ENCODE data around the gene RBCK1.

The RBCK1 gene

GRCh38 chr20:407953-408842, at the start of gene RBCK1:
Gene RBCK1 (plus strand): TSS chr20:408299. CDS start chr20:408758, 459 bp downstream.
- no peaks in the 10 kb centered on the region for H3K27me3 ChIP-seq (ENCODE audit: control insufficient read depth, insufficient read depth, low read length)
- no peaks in the 10 kb centered on the region for H3K9me3 ChIP-seq (ENCODE audit: control insufficient read depth, low read depth, low read length)
- peak within 1 kb of the TSS; percentile 93 for H3K4me3 ChIP-seq (ENCODE audit: low read length)
- no peak within 1 kb of the TSS for H3K27ac ChIP-seq (ENCODE audit: low read length)
- peak within 1 kb of the TSS; percentile 83 for H3K9ac ChIP-seq (ENCODE audit: low read length)
- H3K4me1 ChIP-seq (ENCODE audit: control insufficient read depth, low read depth, low read length): peaks cover 13% of the 10 kb centered on the region
- H3K36me3 ChIP-seq (ENCODE audit: control insufficient read depth, low read depth, low read length): peaks cover 19% of the 10 kb centered on the region

DNA sequence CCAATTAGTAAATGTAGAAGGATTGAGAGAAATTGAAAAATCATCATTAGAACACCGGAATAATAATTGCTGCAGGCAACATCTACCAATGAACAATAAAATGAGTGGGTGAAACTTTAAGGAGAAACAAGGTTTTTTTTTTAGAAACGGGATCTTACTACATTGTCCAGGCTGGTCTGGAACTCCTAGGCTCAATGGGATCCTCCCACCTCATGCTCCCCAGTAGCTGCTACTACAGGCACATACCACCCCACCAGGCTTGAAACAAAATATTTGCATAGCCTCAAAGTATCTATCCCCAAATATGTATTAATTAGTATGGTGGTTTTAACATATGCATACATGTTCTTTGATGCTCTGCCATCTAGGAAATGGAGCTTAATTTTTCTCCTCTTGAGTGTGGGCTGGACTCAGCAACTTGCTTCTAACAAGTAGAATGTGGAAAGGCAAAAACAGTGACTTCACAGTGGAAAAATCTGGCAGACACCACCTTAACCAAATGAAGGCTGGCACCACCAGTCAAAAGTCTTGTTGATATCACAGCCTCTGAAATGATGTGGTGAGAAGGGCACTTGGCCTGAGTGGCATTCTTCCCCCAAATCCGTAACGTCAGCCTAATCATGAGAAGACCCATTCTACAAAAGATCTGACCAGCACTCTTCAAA, 49.1 kb upstream of the RBCK1 start:
- Histone ChIP-seq H3K9me3 (ENCODE audit: control insufficient read depth, low read depth, low read length) (no peaks in the 10 kb centered on the region), H3K36me3 (ENCODE audit: control insufficient read depth, low read depth, low read length) (no peaks in the 10 kb centered on the region), H3K27ac (ENCODE audit: low read length) (no peak overlapping the region), H3K4me3 (ENCODE audit: low read length) (no peak overlapping the region), H3K27me3 (ENCODE audit: control insufficient read depth, insufficient read depth, low read length) (no peaks in the 10 kb centered on the region), H3K9ac (ENCODE audit: low read length) (no peak overlapping the region), H3K4me1 (ENCODE audit: control insufficient read depth, low read depth, low read length) (peaks cover 7% of the 10 kb centered on the region)

DNA sequence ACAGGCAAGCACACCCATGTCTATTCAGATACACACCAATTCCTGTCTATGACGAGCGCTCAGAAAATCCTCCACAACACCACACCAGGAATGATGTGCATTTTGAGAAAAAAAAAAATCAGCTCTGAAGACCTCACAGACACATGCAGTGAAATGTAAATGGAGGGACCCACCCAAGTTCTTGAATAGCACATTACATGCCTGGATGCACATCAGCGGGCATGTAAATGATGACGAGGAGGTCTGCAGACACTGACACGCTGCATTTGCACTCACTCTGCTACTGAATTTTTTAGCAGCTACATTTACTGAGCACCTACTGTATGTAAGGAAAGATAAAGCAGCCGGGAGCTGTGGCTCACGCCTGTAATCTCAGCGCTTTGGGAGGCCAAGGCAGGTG, 46.5 kb upstream of the RBCK1 start:
- Histone ChIP-seq H3K9me3 (ENCODE audit: control insufficient read depth, low read depth, low read length) (no peaks in the 10 kb centered on the region), H3K9ac (ENCODE audit: low read length) (no peak overlapping the region), H3K4me1 (ENCODE audit: control insufficient read depth, low read depth, low read length) (peaks cover 4% of the 10 kb centered on the region), H3K27me3 (ENCODE audit: control insufficient read depth, insufficient read depth, low read length) (no peaks in the 10 kb centered on the region), H3K36me3 (ENCODE audit: control insufficient read depth, low read depth, low read length) (no peaks in the 10 kb centered on the region), H3K4me3 (ENCODE audit: low read length) (no peak overlapping the region), H3K27ac (ENCODE audit: low read length) (no peak overlapping the region)

DNA sequence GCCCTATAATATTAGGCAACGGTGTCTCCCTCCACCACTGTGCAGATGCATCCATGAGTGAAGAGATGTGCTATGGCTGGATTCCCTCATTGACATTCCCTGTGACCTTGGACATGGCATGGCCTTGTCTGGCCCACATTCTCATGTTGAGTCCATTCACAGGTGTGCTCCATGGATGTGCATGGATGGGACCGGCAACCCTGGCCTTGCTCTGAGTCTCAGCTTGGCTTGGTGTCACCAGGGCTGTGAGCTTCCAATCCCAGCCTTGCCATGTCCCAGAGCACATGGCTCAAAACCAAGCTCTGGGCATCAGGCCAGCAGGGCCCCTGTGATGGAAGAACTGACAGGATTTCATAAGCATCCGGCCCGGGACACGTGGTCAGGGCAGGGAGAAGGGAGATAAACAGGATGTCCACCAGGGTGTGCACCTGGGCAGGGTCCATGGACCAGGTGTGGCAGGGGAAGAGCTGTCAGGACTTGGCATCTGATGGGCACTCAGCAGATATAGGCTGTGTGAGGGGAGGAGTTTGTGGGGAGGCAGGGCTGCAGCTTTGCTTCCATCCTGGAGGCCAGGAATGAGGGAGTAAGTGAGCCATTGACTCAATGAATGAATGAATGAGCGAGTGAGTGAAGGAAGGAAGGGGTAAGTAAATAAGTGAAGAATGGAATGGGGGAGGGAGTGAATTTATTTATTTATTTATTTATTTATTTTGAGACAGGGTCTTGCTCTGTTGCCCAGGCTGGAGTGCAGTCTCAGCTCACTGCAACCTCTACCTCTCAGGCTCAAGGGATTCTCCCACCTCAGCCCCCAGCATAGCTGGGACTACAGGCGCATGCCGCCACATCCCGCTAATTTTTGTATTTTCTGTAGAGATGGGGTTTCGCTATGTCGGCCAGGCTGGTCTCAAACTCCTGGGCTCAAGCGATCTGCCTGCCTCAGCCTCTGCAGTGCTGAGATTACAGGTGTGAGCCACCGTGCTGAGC, 45.5 kb upstream of the RBCK1 start:
- Histone ChIP-seq H3K4me3 (ENCODE audit: low read length) (no peak overlapping the region), H3K36me3 (ENCODE audit: control insufficient read depth, low read depth, low read length) (no peaks in the 10 kb centered on the region), H3K9ac (ENCODE audit: low read length) (no peak overlapping the region), H3K9me3 (ENCODE audit: control insufficient read depth, low read depth, low read length) (no peaks in the 10 kb centered on the region), H3K27me3 (ENCODE audit: control insufficient read depth, insufficient read depth, low read length) (no peaks in the 10 kb centered on the region), H3K27ac (ENCODE audit: low read length) (no peak overlapping the region), H3K4me1 (ENCODE audit: control insufficient read depth, low read depth, low read length) (peaks cover 4% of the 10 kb centered on the region)

DNA sequence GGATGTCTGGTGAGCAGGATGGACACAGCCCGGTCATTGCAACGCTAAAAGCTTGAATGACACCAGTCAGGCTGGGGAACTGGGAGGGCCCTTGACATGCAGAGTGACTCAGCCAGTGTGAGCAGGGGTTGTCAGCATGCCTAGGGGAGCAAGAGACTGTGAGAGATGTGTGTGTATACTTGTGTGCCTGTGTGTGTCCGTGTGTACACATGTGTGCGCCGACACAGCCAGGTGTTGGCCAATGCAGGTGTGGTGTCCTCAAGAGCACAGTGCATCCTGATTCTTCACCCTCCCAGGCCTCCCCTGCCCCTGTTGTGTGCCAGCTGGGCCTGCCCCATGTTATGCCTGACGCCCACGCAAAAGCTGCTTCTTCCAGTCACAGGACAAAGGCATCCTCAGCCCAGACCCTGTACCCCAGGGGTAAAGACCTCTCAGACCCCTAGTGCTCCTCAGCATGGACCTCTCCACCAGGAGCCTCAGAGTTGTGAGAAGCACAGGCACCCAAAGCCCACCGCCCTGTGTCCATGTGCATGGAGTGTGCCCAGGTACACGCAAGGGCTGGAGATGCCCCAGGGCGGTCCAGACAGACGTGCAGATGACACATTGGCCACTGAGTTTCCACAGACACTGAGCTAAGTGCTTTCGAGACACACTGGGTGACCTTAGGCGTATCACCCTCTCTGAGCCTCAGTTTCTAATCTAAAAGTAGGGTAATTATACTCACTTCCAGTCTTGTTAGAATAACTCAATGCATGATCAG, 44.6 kb upstream of the RBCK1 start:
- H3K9ac ChIP-seq (ENCODE audit: low read length): no peak overlapping the region
- H3K4me1 ChIP-seq (ENCODE audit: control insufficient read depth, low read depth, low read length): peaks cover 4% of the 10 kb centered on the region
- no peaks in the 10 kb centered on the region for H3K27me3 ChIP-seq (ENCODE audit: control insufficient read depth, insufficient read depth, low read length)
- H3K27ac ChIP-seq (ENCODE audit: low read length): no peak overlapping the region
- H3K9me3 ChIP-seq (ENCODE audit: control insufficient read depth, low read depth, low read length): no peaks in the 10 kb centered on the region
- H3K36me3 ChIP-seq (ENCODE audit: control insufficient read depth, low read depth, low read length): no peaks in the 10 kb centered on the region
- H3K4me3 ChIP-seq (ENCODE audit: low read length): no peak overlapping the region

- H3K27ac ChIP-seq (ENCODE audit: low read length): no peak overlapping the region
- H3K4me3 ChIP-seq (ENCODE audit: low read length): no peak overlapping the region
- H3K27me3 ChIP-seq (ENCODE audit: control insufficient read depth, insufficient read depth, low read length): no peaks in the 10 kb centered on the region
- peaks cover 1% of the 10 kb centered on the region for H3K4me1 ChIP-seq (ENCODE audit: control insufficient read depth, low read depth, low read length)
- no peak overlapping the region for H3K9ac ChIP-seq (ENCODE audit: low read length)
- H3K9me3 ChIP-seq (ENCODE audit: control insufficient read depth, low read depth, low read length): no peaks in the 10 kb centered on the region
- no peaks in the 10 kb centered on the region for H3K36me3 ChIP-seq (ENCODE audit: control insufficient read depth, low read depth, low read length)
These were observed 42.9 kb upstream of the RBCK1 start for GRCh38 chr20:364905-365794.

GRCh38 chr20:366041-366718, 41.9 kb upstream of the RBCK1 start:
- Histone ChIP-seq H3K36me3 (ENCODE audit: control insufficient read depth, low read depth, low read length) (no peaks in the 10 kb centered on the region), H3K27ac (ENCODE audit: low read length) (no peak overlapping the region), H3K9ac (ENCODE audit: low read length) (no peak overlapping the region), H3K27me3 (ENCODE audit: control insufficient read depth, insufficient read depth, low read length) (no peaks in the 10 kb centered on the region), H3K4me1 (ENCODE audit: control insufficient read depth, low read depth, low read length) (no peaks in the 10 kb centered on the region), H3K9me3 (ENCODE audit: control insufficient read depth, low read depth, low read length) (no peaks in the 10 kb centered on the region), H3K4me3 (ENCODE audit: low read length) (no peak overlapping the region)

GRCh38 chr20:366719-367485, 41.2 kb upstream of the RBCK1 start:
- H3K36me3 ChIP-seq (ENCODE audit: control insufficient read depth, low read depth, low read length): no peaks in the 10 kb centered on the region
- H3K4me1 ChIP-seq (ENCODE audit: control insufficient read depth, low read depth, low read length): peaks cover 5% of the 10 kb centered on the region
- H3K9me3 ChIP-seq (ENCODE audit: control insufficient read depth, low read depth, low read length): no peaks in the 10 kb centered on the region
- no peaks in the 10 kb centered on the region for H3K27me3 ChIP-seq (ENCODE audit: control insufficient read depth, insufficient read depth, low read length)
- no peak overlapping the region for H3K4me3 ChIP-seq (ENCODE audit: low read length)
- H3K9ac ChIP-seq (ENCODE audit: low read length): no peak overlapping the region
- H3K27ac ChIP-seq (ENCODE audit: low read length): no peak overlapping the region

GRCh38 chr20:367486-367887, 40.6 kb upstream of the RBCK1 start:
- no peak overlapping the region for H3K9ac ChIP-seq (ENCODE audit: low read length)

More at GRCh38 chr20:367486-367887, 40.6 kb upstream of the RBCK1 start:
- Histone ChIP-seq H3K9me3 (ENCODE audit: control insufficient read depth, low read depth, low read length) (no peaks in the 10 kb centered on the region), H3K36me3 (ENCODE audit: control insufficient read depth, low read depth, low read length) (no peaks in the 10 kb centered on the region), H3K27me3 (ENCODE audit: control insufficient read depth, insufficient read depth, low read length) (no peaks in the 10 kb centered on the region), H3K27ac (ENCODE audit: low read length) (no peak overlapping the region), H3K4me3 (ENCODE audit: low read length) (no peak overlapping the region), H3K4me1 (ENCODE audit: control insufficient read depth, low read depth, low read length) (peaks cover 8% of the 10 kb centered on the region)

Measured in iPS-18a (cell line).